GM19463 (cell line): ENCODE data around the gene DHX29.
"Not testable (repeated sequence)": the region's sequence is repeated elsewhere in the genome, so short reads cannot be mapped to it uniquely, and the experiment has no call there.

Experiments used
- ATAC-seq: cut with Tn5 transposase; IDR thresholded peaks from one replicate; pipeline ENCODE4 v1.9.1; 2021; ENCODE audit warnings: mild to moderate bottlenecking, moderate library complexity; ENCODE audit not compliant: unreplicated experiment

DHX29 gene

GRCh38 chr5:55318237-55318636 lies 10.7 kb upstream of the DHX29 start:
- not testable (repeated sequence) for ATAC-seq

GRCh38 chr5:55316837-55317236 lies 9.3 kb upstream of the DHX29 start:
- no peak for ATAC-seq

GRCh38 chr5:55316289-55316688 lies 8.8 kb upstream of the DHX29 start:
- ATAC-seq = no peak

GRCh38 chr5:55313870-55314617 lies 6.5 kb upstream of the DHX29 start:
- no peak for ATAC-seq

- ATAC-seq = no peak
Measured at GRCh38 chr5:55308254-55308836, 851 bp upstream of the DHX29 start.

GRCh38 chr5:55306641-55307382 lies 682 bp downstream of the DHX29 start:
- ATAC-seq = no peak

- no peak for ATAC-seq
Measured at GRCh38 chr5:55305345-55305744, 2.1 kb downstream of the DHX29 start.

GRCh38 chr5:55304584-55304983 lies 2.9 kb downstream of the DHX29 start:
- ATAC-seq = no peak

- ATAC-seq = no peak
Measured at GRCh38 chr5:55303238-55303690, 4.2 kb downstream of the DHX29 start.

GRCh38 chr5:55300890-55301289 lies 6.6 kb downstream of the DHX29 start:
- ATAC-seq = no peak

- no peak for ATAC-seq
Measured at GRCh38 chr5:55294935-55295334, 12.6 kb downstream of the DHX29 start.

GRCh38 chr5:55290991-55291390 lies 16.5 kb downstream of the DHX29 start:
- ATAC-seq = no peak

GRCh38 chr5:55289808-55290207 lies 17.7 kb downstream of the DHX29 start:
- ATAC-seq = no peak

GRCh38 chr5:55286411-55286933 lies 21.0 kb downstream of the DHX29 start:
- ATAC-seq = no peak

GRCh38 chr5:55278778-55279177 lies 28.7 kb downstream of the DHX29 start:
- no peak for ATAC-seq

- ATAC-seq = no peak
Measured at GRCh38 chr5:55276771-55277170, 30.7 kb downstream of the DHX29 start.

GRCh38 chr5:55258339-55258738 lies 49.2 kb downstream of the DHX29 start:
- ATAC-seq = no peak

- no peak for ATAC-seq
Measured at GRCh38 chr5:55254802-55255201, 52.7 kb downstream of the DHX29 start.

- no peak for ATAC-seq
Measured at GRCh38 chr5:55250064-55250463, 57.4 kb downstream of the DHX29 start.

- ATAC-seq = no peak
Measured at GRCh38 chr5:55241746-55242145, 65.7 kb downstream of the DHX29 start.

GRCh38 chr5:55236800-55237199 lies 70.7 kb downstream of the DHX29 start:
- no peak for ATAC-seq
